ENCODE data around the gene DNPH1. TPM values are rescaled to one million over a fixed set of nuclear protein-coding genes. Genes with fewer than 3 reads are reported as not detected.

Gene DNPH1
- total and polyA plus RNA-seq, 2 experiments from 2014 or later, result 29.2 to 50.0 TPM

GRCh38 chr6:43222418-43223059, 6.7 kb downstream of the DNPH1 start (continued):
- TF ChIP-seq REST (IDR thresholded peaks at IDR 0.05; ENCODE audit: unreplicated experiment) (no peak), ZNF114 (CRISPR knock-in tag; IDR thresholded peaks at IDR 0.05) (no peak), ETS1 (IDR thresholded peaks at IDR 0.05) (no peak), CREB1 (CRISPR knock-in tag; IDR thresholded peaks at IDR 0.05; ENCODE audit: low read depth) (no peak), STAT1 (IDR thresholded peaks at IDR 0.05; ENCODE audit: unreplicated experiment) (no peak)

GRCh38 chr6:43221046-43221972, 8.0 kb downstream of the DNPH1 start:
- peak overlapping the region; percentile 49 for H3K27ac Mint-ChIP-seq
- H2AFZ ChIP-seq, result no peak overlapping the region
- TF ChIP-seq POLR2AphosphoS5 (IDR thresholded peaks at IDR 0.05; ENCODE audit: low read depth) (no peak), ZNF331 (CRISPR knock-in tag; IDR thresholded peaks at IDR 0.05; ENCODE audit: low read depth) (no peak), REST (IDR thresholded peaks at IDR 0.05; ENCODE audit: unreplicated experiment) (no peak), ZNF462 (CRISPR knock-in tag; IDR thresholded peaks at IDR 0.05) (no peak)

More at GRCh38 chr6:43221046-43221972, 8.0 kb downstream of the DNPH1 start:
- ATAC-seq (no peak), DNase-seq (ENCODE audit: low spot score) (no peak)
- Histone ChIP-seq H4K20me1 (replicated peaks; ENCODE audit: insufficient read depth) (no peaks in the 10 kb centered on the region), H3K9me2 (ENCODE audit: insufficient read depth) (no peaks in the 10 kb centered on the region), H3K4me1 (ENCODE audit: insufficient read depth) (peaks cover 9% of the 10 kb centered on the region; the same call in 1 of the 2 replicates), H3K79me2 (replicated peaks; ENCODE audit: insufficient read depth) (no peaks in the 10 kb centered on the region), H3K4me2 (no peak overlapping the region), H3K27ac (ENCODE audit: low read depth) (no peak overlapping the region), H3K4me3 (no peak overlapping the region), H3K36me3 (ENCODE audit: insufficient read depth) (no peaks in the 10 kb centered on the region), H3K27me3 (ENCODE audit: insufficient read depth) (no peaks in the 10 kb centered on the region), H3F3A (replicated peaks; ENCODE audit: low read depth) (no peaks in the 10 kb centered on the region)
- Mint-ChIP-seq H3K9me3 (no peaks in the 10 kb centered on the region), H3K27me3 (ENCODE audit: insufficient read depth, low read depth, poor library complexity) (peaks cover 21% of the 10 kb centered on the region), H3K4me1 (peaks cover 19% of the 10 kb centered on the region), H3K4me3 (no peak overlapping the region), H3K36me3 (ENCODE audit: low read depth) (peaks cover 7% of the 10 kb centered on the region)
